ENCODE measurements around the gene TBX19.

Gene TBX19

DNA sequence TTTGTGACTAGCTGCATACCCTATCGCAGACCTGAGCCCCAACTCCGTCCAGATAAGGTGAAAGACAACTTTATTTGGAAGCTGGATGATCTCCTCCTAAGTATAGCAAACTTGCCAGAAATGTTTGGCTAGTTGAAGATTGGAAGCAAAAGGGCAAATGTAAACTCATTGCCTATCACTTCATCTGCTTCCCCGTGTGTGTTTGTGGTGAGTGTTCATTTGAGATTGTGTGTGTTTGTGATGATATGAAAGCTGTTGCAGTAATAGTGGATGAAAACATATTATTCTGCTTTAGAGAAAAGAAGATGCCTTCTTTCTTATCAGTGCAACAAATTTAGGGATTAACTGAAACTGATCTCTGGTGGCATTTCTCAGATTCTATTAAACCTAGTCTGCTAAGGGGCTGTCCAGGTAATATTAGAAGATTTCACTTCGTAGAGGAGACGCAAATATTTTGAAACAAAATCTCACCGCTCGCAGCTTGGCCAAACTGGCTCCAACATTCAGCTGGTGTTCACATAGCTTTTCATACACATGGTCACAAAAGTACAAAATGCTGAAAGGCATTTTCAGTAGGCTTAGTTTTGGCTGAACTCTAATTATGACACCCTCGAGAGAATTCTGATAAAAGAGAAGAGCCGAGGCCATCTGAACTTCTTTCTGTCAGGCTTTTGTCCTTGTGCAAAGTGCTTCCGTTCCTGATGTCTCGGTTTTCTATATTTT, 1.1 kb downstream of the TBX19 start:
- DNase-seq = no peak

GRCh38 chr1:168285521-168285790, 4.8 kb downstream of the TBX19 start:
- peak; percentile 20 for DNase-seq

DNA sequence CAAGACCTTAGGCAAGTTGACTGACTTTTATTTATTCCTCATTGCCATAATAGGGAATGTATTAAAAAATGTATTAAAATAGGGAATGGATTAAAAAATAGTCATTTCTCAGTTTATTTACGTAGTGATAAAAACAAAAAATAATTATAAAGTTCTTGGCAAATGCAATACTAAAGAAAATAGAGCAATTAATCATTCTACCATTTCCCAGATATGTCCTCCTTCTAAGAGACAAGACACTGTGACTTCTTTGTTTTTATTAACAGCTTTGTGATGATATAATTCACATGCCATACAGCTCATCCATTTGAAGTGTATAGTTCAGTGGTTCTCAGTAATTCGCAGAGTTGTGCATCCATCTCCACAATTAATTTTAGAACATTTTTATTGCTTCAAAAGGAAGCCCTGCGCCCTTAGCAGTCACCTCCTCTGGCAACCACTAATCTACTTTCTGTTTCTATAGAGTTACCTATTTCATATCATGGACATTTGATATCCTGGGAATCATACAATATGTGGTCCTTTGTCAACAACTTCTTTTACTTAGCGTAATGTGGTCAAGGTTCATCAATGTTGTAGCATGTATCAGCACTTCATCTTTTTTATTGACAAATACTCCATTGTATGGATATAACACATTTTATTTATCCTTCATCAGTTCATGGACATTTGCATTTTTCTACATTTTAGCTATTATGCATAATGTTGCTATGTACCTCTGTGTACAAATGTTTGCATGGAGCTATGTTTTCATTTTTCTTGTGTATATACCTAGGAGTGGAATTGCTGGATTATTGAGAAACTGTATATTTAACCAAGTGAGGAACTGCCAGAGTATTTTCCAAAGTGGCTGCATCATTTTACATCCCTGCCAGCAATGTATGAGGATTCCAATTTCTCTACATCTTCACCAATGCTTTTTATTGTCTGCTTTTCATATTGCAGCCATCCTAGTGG, 5.6 kb downstream of the TBX19 start:
- DNase-seq = no peak

GRCh38 chr1:168287237-168287664, 6.6 kb downstream of the TBX19 start:
- DNase-seq = peak; percentile 65

GRCh38 chr1:168288311-168289052, 7.8 kb downstream of the TBX19 start:
- DNase-seq = peak; percentile 29

DNA sequence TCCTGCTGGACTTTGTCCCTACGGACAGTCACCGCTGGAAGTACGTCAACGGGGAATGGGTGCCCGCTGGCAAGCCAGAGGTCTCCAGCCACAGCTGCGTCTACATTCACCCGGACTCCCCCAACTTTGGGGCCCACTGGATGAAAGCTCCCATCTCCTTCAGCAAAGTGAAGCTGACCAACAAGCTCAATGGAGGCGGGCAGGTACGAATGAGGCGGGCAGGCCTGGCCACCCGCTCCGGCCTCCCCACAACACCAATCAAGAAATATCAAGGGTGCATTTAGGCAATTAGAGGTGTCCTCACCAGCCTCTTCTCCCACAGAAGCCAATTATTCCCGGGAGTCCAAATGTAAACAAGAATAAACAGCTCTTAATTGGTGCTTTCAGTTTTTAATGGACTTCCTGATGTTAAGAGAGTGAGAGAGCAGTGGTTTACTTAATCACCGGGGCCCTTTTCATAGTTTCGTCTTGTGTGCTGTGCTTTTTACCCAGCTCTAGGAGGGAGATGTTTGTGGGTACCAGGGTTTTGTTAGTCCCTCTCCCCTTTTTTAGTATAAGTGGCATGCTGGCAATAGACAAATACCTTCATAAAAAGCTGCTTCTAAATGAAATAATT, 10.7 kb downstream of the TBX19 start:
- DNase-seq = no peak

DNA sequence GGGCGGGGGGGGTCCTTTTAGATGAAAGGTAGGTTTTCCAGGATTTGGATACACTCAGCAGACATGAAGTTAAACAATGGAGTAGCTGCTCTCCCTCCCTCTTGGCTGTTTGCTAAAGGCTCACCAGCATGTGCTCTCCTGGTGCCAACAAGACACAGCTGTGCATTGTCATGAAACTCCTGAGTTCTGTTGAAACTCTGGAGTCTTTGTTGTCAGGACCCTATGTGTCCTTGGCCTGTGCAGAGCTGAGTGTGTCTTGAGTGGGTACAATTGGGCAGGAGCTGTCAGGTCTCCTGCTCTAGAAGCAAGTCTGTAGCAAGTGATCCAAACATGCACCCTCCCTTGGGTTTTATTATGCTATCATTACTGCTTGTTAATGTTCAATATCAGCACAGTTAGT, 12.7 kb downstream of the TBX19 start:
- no peak for DNase-seq

DNA sequence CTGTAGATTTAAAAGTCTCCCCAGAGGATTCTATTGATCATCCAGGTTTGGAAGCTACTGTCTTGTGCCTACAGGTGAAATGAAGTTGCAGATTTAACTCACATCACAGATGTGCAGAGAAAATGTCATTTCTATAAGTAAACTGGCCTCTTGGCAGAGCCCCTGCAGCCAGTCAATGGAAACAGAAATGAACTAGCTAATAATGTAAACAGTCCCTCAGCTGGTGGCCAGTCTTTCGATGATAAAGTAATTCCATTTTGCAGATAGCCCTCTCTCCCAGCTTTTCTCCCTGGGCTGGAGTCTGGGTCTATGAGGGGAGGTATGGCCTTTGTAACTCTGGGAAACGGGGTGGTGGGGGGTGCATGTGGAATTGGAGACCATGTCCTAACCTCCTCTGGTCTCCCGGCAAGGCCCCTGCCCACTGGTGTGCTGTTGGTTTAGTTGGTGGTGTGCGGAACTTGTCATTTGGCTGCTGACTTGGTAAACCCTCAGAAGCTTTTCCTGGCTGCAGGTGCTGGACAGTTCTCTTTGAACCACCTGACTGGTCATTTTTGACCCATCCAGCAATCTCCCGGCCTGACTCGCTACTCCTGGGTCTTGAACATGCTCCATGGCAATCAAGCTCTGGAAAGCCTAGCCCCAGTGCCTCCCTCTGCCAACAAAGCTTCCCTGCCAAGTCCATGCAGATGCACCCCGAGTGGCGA, 14.9 kb downstream of the TBX19 start:
- DNase-seq = no peak

DNA sequence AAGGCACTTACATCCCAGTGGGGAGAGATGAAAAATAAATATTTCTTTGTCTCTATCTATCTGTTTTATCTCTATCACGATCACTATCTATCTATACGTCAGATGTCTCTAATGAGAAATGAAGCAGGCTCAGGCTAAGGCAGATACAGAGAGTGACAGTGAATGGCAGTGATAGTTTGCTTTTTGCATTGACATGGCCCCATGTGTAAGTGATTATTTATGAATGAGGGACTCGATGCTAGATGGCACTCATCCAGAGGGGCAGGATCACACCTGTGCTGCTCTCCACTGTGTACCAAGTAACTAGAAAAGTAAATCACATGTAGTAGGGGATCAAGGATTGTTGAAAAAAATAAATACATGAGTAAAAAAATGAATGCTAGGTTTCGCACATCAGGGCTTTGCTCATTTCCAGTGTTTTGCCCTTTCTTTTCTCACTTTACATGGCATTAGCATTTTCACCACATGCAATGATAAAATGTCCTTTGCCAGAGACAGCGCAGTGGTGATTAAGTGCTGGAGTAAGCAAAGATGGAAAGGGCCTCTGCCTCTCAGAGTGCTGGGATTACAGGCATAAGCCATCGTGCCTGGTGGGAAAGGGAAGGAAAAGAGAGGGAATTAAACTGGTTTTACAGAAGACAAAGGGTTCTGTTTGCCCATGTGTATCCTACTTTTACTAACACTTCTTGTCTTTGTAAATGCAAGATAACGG, 16.5 kb downstream of the TBX19 start:
- no peak for DNase-seq

- DNase-seq = no peak
These were observed 17.8 kb downstream of the TBX19 start for GRCh38 chr1:168298446-168298845.

DNA sequence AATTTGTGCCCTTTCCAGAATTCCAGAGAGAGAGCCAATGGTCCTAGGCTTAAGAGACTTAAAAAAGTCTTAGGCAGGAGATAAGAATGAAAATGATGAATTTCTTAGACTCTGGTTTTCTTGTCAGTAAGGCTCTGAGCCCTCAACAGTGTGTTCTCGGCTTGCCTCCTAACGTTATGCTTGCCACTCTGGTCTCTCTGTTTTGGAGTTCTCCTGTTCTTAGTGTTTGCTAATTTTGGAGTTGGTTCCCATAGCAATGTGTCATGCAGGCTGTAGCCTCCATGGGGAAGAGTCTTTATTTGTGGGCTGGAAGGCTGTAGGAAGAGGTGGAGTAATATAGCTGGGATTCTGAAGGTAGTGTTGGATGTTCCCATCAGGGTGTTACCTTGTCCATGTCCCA, 19.9 kb downstream of the TBX19 start:
- no peak for DNase-seq

- peak; percentile 77 for DNase-seq
These were observed 21.1 kb downstream of the TBX19 start for GRCh38 chr1:168301664-168302320.

DNA sequence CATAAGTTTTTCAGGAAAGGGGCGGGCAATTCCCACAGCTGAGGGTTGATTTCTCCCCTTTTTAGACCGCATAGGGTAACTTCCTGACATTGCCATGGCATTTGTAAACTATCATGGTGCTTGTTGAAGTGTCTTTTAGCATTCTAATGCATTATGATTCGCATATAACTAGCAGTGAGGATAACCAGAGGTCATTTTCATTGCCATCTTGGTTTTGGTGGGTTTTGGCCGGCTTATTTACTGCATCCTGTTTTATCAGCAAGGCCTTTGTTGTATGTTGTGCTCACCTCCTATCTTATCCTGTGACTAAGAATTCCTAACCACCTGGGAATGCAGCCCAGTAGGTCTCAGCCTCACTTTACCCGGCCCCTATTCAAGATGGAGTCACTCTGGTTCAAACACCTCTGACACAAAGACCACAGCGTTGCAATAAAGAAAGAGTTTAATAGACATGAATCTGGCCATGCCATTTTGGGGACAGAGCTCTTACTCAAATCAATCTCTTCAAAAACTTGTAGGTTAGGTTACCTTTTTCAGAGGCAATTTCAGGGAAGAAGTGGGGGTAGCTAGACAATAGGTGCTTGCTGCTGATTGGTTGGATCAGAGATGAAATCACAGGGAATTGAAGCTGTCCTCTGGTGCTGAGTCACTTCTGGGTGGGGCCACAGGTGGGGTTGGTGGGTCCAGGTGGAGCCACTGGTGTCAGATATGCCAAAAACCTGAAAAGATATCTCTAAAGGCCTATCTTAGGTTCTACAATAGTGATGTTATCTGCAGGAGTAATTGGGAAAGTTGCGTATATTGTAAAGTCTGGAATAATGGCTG, 23.3 kb downstream of the TBX19 start:
- DNase-seq = no peak

GRCh38 chr1:168304865-168305264, 24.2 kb downstream of the TBX19 start:
- no peak for DNase-seq

- DNase-seq = no peak
These were observed 32.3 kb downstream of the TBX19 start for GRCh38 chr1:168312718-168313604.

- DNase-seq = no peak
These were observed 35.5 kb downstream of the TBX19 start for GRCh38 chr1:168316142-168316541.

GRCh38 chr1:168317309-168317708, 36.6 kb downstream of the TBX19 start:
- DNase-seq = no peak

GRCh38 chr1:168319691-168320090, 39.0 kb downstream of the TBX19 start:
- peak; percentile 39 for DNase-seq

DNA sequence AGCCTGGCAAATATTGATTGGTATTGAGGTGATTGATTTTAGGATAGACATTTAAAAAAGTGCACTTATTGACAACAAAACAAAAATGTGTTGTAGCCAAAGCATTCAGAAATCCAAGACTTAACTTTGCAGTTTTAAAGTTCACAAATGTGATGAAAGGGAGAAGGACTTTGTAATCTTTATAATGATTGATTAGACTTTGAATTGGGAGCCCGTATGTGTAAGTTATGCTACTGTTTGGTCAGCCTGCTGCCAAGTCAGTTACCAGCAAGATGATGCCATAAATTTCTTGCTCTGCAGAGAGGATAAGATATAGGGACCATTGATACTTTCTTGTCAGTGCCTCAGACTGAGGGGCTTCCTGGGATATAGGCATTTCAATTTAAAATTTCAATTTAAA, 39.5 kb downstream of the TBX19 start:
- peak; percentile 8 for DNase-seq
